IPS-18c (cell line): ENCODE data around the gene PEX10.

Experiments used
- H3K4me3 ChIP-seq: 2 replicates; pipeline ENCODE4 v1.7.0; 2013; ENCODE audit warnings: low read depth, mild to moderate bottlenecking, low read length, moderate library complexity; ENCODE audit not compliant: insufficient read depth
- H3K9me3 ChIP-seq: one replicate; pipeline ENCODE4 v1.6.1; 2013; ENCODE audit warnings: mild to moderate bottlenecking, low read length, moderate library complexity; ENCODE audit not compliant: control insufficient read depth, insufficient read depth

Gene PEX10

GRCh38 chr1:2355373-2356261 lies 56.7 kb downstream of the PEX10 start:
- no peak overlapping the region for H3K4me3 ChIP-seq

GRCh38 chr1:2354511-2355372 lies 57.6 kb downstream of the PEX10 start:
- Histone ChIP-seq H3K4me3 (no peak overlapping the region), H3K9me3 (no peaks in the 10 kb centered on the region)

More at GRCh38 chr1:2355373-2356261, 56.7 kb downstream of the PEX10 start:
- no peaks in the 10 kb centered on the region for H3K9me3 ChIP-seq
